H1 (cell line): ENCODE data around the gene ADAM23. TPM values are rescaled to one million over a fixed set of nuclear protein-coding genes. Genes with fewer than 3 reads are reported as not detected.

ENCODE experiments used
- CTCF ChIA-PET: fragments of 300-600 bp; sonication (Branson Sonifier 250); formaldehyde crosslinking; loops from one replicate; lab custom pipeline; 2021; ENCODE audit not compliant: partially characterized antibody; lab: Charles Lee
- POLR2A ChIA-PET: fragments of 300-600 bp; sonication (Branson Sonifier 250); formaldehyde crosslinking; loops from one replicate; lab custom pipeline; 2021; ENCODE audit warnings: inconsistent platforms; ENCODE audit not compliant: partially characterized antibody; lab: Charles Lee
- DNase-seq, 2 experiments: peaks; one replicate each; pipeline versions ENCODE4 v3.0.0 to v3.0.0-alpha.2; 2010 to 2022; ENCODE audit warnings: low spot score in 2 of 2, low read depth in 1 of 2, mixed read lengths in 1 of 2
- FAIRE-seq: peaks from 2 replicates; lab custom pipeline; 2011; peaks lifted over from hg19 to GRCh38; lab: Jason Lieb, UNC
- H2AFZ ChIP-seq: 2 replicates; pipeline ENCODE4 v1.8.1; 2012; ENCODE audit warnings: low read length, inconsistent platforms
- H2AK5ac ChIP-seq: 2 replicates; pipeline ENCODE4 v1.6.1; 2013; ENCODE audit warnings: low read depth, low read length
- H2BK120ac ChIP-seq: replicated peaks from 2 replicates; pipeline ENCODE3; 2013; ENCODE audit warnings: low read depth, low read length, inconsistent platforms
- H2BK12ac ChIP-seq: 2 replicates; pipeline ENCODE4 v1.6.1; 2013; ENCODE audit warnings: low read depth, low read length
- H2BK15ac ChIP-seq: 2 replicates; pipeline ENCODE4 v1.6.1; 2013; ENCODE audit warnings: low read length
- H2BK20ac ChIP-seq: 2 replicates; pipeline ENCODE4 v1.6.1; 2013; ENCODE audit warnings: low read length
- H2BK5ac ChIP-seq: 2 replicates; pipeline ENCODE4 v1.6.1; 2013; ENCODE audit warnings: low read depth, low read length
- H3K14ac ChIP-seq: 2 replicates; pipeline ENCODE4 v1.6.1; 2013; ENCODE audit warnings: inconsistent platforms; ENCODE audit not compliant: insufficient read length
- H3K18ac ChIP-seq: 2 replicates; pipeline ENCODE4 v1.6.1; 2013; ENCODE audit warnings: low read length; ENCODE audit errors: extremely low read depth
- H3K23ac ChIP-seq: 2 replicates; pipeline ENCODE4 v1.6.1; 2013; ENCODE audit warnings: inconsistent platforms; ENCODE audit not compliant: insufficient read length
- H3K23me2 ChIP-seq: 2 replicates; pipeline ENCODE4 v1.6.1; 2013; ENCODE audit warnings: low read depth, low read length
- H3K27ac ChIP-seq: 2 replicates; pipeline ENCODE4 v1.6.1; 2011; ENCODE audit warnings: low read depth, low read length, inconsistent platforms
- H3K27me3 ChIP-seq, 4 experiments: replicated peaks in 1 of 4; 1 replicate in 1 of 4; 2 replicates in 3 of 4; pipeline versions ENCODE4 v1.6.1 to v1.8.1; 2011 to 2013; ENCODE audit warnings: low read length in 3 of 4, mild to moderate bottlenecking in 3 of 4, inconsistent platforms in 2 of 4, mixed read lengths in 2 of 4, moderate library complexity in 1 of 4; ENCODE audit not compliant: control insufficient read depth in 3 of 4, insufficient read depth in 3 of 4; ENCODE audit errors: extremely low read depth in 1 of 4
- H3K36me3 ChIP-seq, 4 experiments: 2 replicates each; pipeline versions ENCODE4 v1.6.1 to v1.8.1; 2011 to 2013; ENCODE audit warnings: mild to moderate bottlenecking in 4 of 4, low read length in 3 of 4, moderate library complexity in 2 of 4, control low read depth in 1 of 4, inconsistent platforms in 1 of 4; ENCODE audit not compliant: insufficient read depth in 4 of 4, control insufficient read depth in 2 of 4
- H3K4ac ChIP-seq: replicated peaks from 2 replicates; pipeline ENCODE3; 2013; ENCODE audit warnings: low read length, low read depth, mixed read lengths, inconsistent platforms; ENCODE audit not compliant: insufficient read length
- H3K4me1 ChIP-seq, 4 experiments: replicated peaks in 1 of 4; 1 replicate in 1 of 4; 2 replicates in 3 of 4; pipeline versions ENCODE4 v1.6.1 to v1.8.1; 2011 to 2013; ENCODE audit warnings: low read length in 3 of 4, inconsistent platforms in 2 of 4, mixed read lengths in 1 of 4; ENCODE audit not compliant: insufficient read depth in 4 of 4, control insufficient read depth in 3 of 4
- H3K4me2 ChIP-seq, 2 experiments: 2 replicates each; pipeline versions ENCODE4 v1.6.1 to v1.8.1; 2011 to 2013; ENCODE audit warnings: low read depth in 2 of 2, low read length in 2 of 2, control low read depth in 1 of 2, inconsistent platforms in 1 of 2, mild to moderate bottlenecking in 1 of 2; ENCODE audit not compliant: insufficient read depth in 1 of 2
- H3K4me3 ChIP-seq, 4 experiments: fragments of 200-600, 300-600 bp in 1 of 4; sonication (generic), shearing (Covaris generic), sonication (Bioruptor Twin) in 1 of 4; 2 replicates each; pipeline versions ENCODE4 v1.5.1 to v1.8.1; 2011 to 2016; ENCODE audit warnings: low read length in 4 of 4, low read depth in 3 of 4, control low read depth in 2 of 4, inconsistent platforms in 2 of 4, mild to moderate bottlenecking in 2 of 4, mixed read lengths in 1 of 4, moderate library complexity in 1 of 4; ENCODE audit not compliant: insufficient read depth in 2 of 4; ENCODE audit errors: extremely low read depth in 1 of 4
- H3K56ac ChIP-seq: replicated peaks from 2 replicates; pipeline ENCODE3; 2013; ENCODE audit warnings: low read depth, mild to moderate bottlenecking, mixed read lengths, low read length, inconsistent platforms; ENCODE audit not compliant: insufficient read length
- H3K79me1 ChIP-seq: 2 replicates; pipeline ENCODE4 v1.6.1; 2013; ENCODE audit warnings: low read depth, low read length, control low read depth
- H3K79me2 ChIP-seq, 2 experiments: 2 replicates each; pipeline versions ENCODE4 v1.6.1 to v1.8.1; 2012 to 2013; ENCODE audit warnings: low read length in 2 of 2, mild to moderate bottlenecking in 2 of 2, inconsistent platforms in 1 of 2; ENCODE audit not compliant: insufficient read depth in 2 of 2, control insufficient read depth in 1 of 2
- H3K9ac ChIP-seq, 4 experiments: replicated peaks in 1 of 4; 1 replicate in 1 of 4; 2 replicates in 3 of 4; pipeline versions ENCODE4 v1.6.1 to v1.8.1; 2011 to 2013; ENCODE audit warnings: low read depth in 3 of 4, low read length in 3 of 4, control low read depth in 2 of 4, mild to moderate bottlenecking in 2 of 4, moderate library complexity in 2 of 4, inconsistent platforms in 1 of 4; ENCODE audit errors: extremely low read depth in 1 of 4
- H3K9me3 ChIP-seq, 2 experiments: 2 replicates each; pipeline versions ENCODE4 v1.6.1 to v1.8.1; 2012 to 2013; ENCODE audit warnings: mild to moderate bottlenecking in 2 of 2, moderate library complexity in 2 of 2, control low read depth in 1 of 2, inconsistent platforms in 1 of 2, low read depth in 1 of 2, low read length in 1 of 2, mixed read lengths in 1 of 2; ENCODE audit not compliant: insufficient read depth in 2 of 2
- H4K20me1 ChIP-seq, 2 experiments: replicated peaks in 1 of 2; 2 replicates each; pipeline versions ENCODE3 to v1.8.1; 2011 to 2013; ENCODE audit warnings: inconsistent platforms in 2 of 2, low read length in 2 of 2, mild to moderate bottlenecking in 1 of 2; ENCODE audit not compliant: insufficient read depth in 2 of 2, control insufficient read depth in 1 of 2
- H4K5ac ChIP-seq: 2 replicates; pipeline ENCODE4 v1.6.1; 2013; ENCODE audit warnings: low read length, low read depth, mixed read lengths, inconsistent platforms; ENCODE audit not compliant: insufficient read length
- H4K8ac ChIP-seq: 2 replicates; pipeline ENCODE4 v1.8.0; 2013; ENCODE audit warnings: mild to moderate bottlenecking, moderate library complexity, low read length, inconsistent platforms; ENCODE audit not compliant: insufficient read depth; ENCODE audit errors: extremely low read depth
- H4K91ac ChIP-seq: replicated peaks from 2 replicates; pipeline ENCODE3; 2013; ENCODE audit warnings: low read length, mixed read lengths, inconsistent platforms; ENCODE audit not compliant: insufficient read length
- GTF2F1 ChIP-seq: IDR thresholded peaks from 2 replicates; pipeline ENCODE4 v1.6.1; 2012; ENCODE audit warnings: low read depth, low read length, improper control_type of control experiment, borderline replicate concordance
- TEAD4 ChIP-seq: IDR thresholded peaks from 2 replicates; pipeline ENCODE4 v1.6.1; 2012; ENCODE audit warnings: low read depth, low read length, inconsistent platforms, mixed read lengths
- WGBS, 2 experiments: shearing (Covaris generic) in 1 of 2; methylation state at CpG; one replicate each; pipeline versions ENCODE4 v1.1.6 to v1.1.7; 2013 to 2015; ENCODE audit warnings: low lambda C conversion rate in 2 of 2, mixed read lengths in 2 of 2, inconsistent platforms in 1 of 2, low coverage in 1 of 2, missing lambda C conversion rate in 1 of 2; ENCODE audit not compliant: insufficient replicate concordance in 2 of 2, insufficient coverage in 1 of 2, insufficient read length in 1 of 2; ENCODE audit errors: extremely low coverage in 1 of 2, missing lambda C conversion rate in 1 of 2; 5-methylcytosine and 5-hydroxymethylcytosine counted together
- polyA plus RNA-seq, 7 experiments: library from polyadenylated mRNA; depleted of rRNA in 3 of 7; stranded (reverse) in 5 of 7; unstranded in 2 of 7; fragments of >200 nt in 5 of 7; fragments of 200-250 nt in 2 of 7; gene quantifications; 1 replicate in 5 of 7; 2 replicates in 1 of 7; 4 replicates in 1 of 7; pipeline versions ENCODE4 v1.2.1 to v1.2.3, GENCODE V29; 2011 to 2013; ENCODE audit warnings: missing spikeins in 2 of 7, mixed read lengths in 2 of 7
- total RNA-seq: library from RNA; stranded (reverse); fragmentation: NEBNext Ultra II Directional; extraction: Animal tissue kit (Norgen Biotek cat#: 25700); gene quantifications from 2 replicates; pipeline ENCODE4 v1.2.1, GENCODE V29; 2021
- TF ChIP-seq, protein P1 (sequence below): IDR thresholded peaks from 2 replicates; pipeline ENCODE4 v1.6.1; 2011; ENCODE audit warnings: low read length, improper control_type of control experiment

Gene ADAM23
- total and polyA plus RNA-seq, 2 of the 8 experiments (the other 6 are each of a cell fraction or from before 2014, with no cell fraction given): 9.9 to 20.8 TPM

DNA sequence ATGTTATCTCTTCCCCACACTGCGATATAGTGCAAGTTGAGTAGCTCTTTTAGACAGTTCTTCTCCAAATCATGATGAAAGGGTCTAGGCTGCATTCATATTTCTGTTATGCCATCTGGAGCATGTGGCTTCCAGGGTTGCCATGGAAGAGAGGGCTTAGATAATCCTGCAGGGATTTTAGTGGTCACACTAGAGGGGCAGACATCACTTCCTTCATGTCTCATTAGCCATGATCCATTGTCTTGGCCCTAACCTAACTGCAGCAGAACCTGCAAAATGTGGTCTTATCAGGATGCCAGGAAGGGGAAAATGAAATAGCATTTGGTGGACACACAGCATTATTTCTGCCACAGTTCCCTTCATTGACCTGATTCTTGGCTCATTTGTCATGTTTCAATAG lies 83.1 kb downstream of the ADAM23 start:
- H3K23me2 ChIP-seq: no peaks in the 10 kb centered on the region
- DNase-seq (no peak), FAIRE-seq (no peak)
- H3K4me1 ChIP-seq: no peaks in the 10 kb centered on the region
- no peak overlapping the region for H3K23ac ChIP-seq
- H3K14ac ChIP-seq: no peak overlapping the region
- no peaks in the 10 kb centered on the region for H3K36me3 ChIP-seq
- H4K20me1 ChIP-seq: no peaks in the 10 kb centered on the region
- ChIA-PET CTCF (interaction anchor here (0.6 kb wide), 1 partner anchor 212 kb away, joined by 3 read pairs; no protein-coding TSS in a partner anchor), POLR2A (interaction anchor here (0.6 kb wide), 1 partner anchor 28 kb away, joined by 3 read pairs; no protein-coding TSS in a partner anchor)
- H3K4ac ChIP-seq: no peak overlapping the region
- H2AK5ac ChIP-seq: no peak overlapping the region
- H2BK120ac ChIP-seq: no peak overlapping the region
- no peak overlapping the region for H4K91ac ChIP-seq
- H2BK20ac ChIP-seq: no peak overlapping the region
- no peaks in the 10 kb centered on the region for H3K79me1 ChIP-seq
- no peak overlapping the region for H4K5ac ChIP-seq
- no peak overlapping the region for H4K8ac ChIP-seq
- no peak overlapping the region for H3K4me3 ChIP-seq
- no peak overlapping the region for H2BK15ac ChIP-seq
- H3K4me2 ChIP-seq: no peak overlapping the region
- no peaks in the 10 kb centered on the region for H3K9me3 ChIP-seq
- no peak overlapping the region for H3K27ac ChIP-seq
- no peak overlapping the region for H2BK12ac ChIP-seq
- TF ChIP-seq TEAD4 (no peak), GTF2F1 (no peak)
- TF ChIP-seq, protein P1, sequence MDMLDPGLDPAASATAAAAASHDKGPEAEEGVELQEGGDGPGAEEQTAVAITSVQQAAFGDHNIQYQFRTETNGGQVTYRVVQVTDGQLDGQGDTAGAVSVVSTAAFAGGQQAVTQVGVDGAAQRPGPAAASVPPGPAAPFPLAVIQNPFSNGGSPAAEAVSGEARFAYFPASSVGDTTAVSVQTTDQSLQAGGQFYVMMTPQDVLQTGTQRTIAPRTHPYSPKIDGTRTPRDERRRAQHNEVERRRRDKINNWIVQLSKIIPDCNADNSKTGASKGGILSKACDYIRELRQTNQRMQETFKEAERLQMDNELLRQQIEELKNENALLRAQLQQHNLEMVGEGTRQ: no peak
- TF ChIP-seq, all 59 proteins: peak for 0
- no peak overlapping the region for H2AFZ ChIP-seq
- no peaks in the 10 kb centered on the region for H3K79me2 ChIP-seq
- no peak overlapping the region for H3K18ac ChIP-seq
- H2BK5ac ChIP-seq: no peak overlapping the region
- H3K27me3 ChIP-seq: no peaks in the 10 kb centered on the region
- no peak overlapping the region for H3K56ac ChIP-seq
- no peak overlapping the region for H3K9ac ChIP-seq
- 37% methylated on average over 1 of the region's 1 CpG; no CpG with 5 or more reads in 1 of the 2 experiments for WGBS, 2 experiments
